GM12875 (cell line): Measurements from ENCODE around the gene SULT1A1.
"Not testable (repeated sequence)": the region's sequence is repeated elsewhere in the genome, so short reads cannot be mapped to it uniquely, and the experiment has no call there.

Experiments
- H3K4me3 ChIP-seq: one replicate; pipeline ENCODE4 v1.5.1; 2011; ENCODE audit warnings: low read depth, low read length, control low read depth
- TF ChIP-seq, protein P1 (sequence below): IDR thresholded peaks from 2 replicates; pipeline ENCODE4 v1.5.1; 2011; ENCODE audit warnings: low read depth, mild to moderate bottlenecking, control low read depth, inconsistent platforms, low read length, moderate library complexity, borderline replicate concordance; ENCODE audit not compliant: insufficient read depth

The SULT1A1 gene

DNA sequence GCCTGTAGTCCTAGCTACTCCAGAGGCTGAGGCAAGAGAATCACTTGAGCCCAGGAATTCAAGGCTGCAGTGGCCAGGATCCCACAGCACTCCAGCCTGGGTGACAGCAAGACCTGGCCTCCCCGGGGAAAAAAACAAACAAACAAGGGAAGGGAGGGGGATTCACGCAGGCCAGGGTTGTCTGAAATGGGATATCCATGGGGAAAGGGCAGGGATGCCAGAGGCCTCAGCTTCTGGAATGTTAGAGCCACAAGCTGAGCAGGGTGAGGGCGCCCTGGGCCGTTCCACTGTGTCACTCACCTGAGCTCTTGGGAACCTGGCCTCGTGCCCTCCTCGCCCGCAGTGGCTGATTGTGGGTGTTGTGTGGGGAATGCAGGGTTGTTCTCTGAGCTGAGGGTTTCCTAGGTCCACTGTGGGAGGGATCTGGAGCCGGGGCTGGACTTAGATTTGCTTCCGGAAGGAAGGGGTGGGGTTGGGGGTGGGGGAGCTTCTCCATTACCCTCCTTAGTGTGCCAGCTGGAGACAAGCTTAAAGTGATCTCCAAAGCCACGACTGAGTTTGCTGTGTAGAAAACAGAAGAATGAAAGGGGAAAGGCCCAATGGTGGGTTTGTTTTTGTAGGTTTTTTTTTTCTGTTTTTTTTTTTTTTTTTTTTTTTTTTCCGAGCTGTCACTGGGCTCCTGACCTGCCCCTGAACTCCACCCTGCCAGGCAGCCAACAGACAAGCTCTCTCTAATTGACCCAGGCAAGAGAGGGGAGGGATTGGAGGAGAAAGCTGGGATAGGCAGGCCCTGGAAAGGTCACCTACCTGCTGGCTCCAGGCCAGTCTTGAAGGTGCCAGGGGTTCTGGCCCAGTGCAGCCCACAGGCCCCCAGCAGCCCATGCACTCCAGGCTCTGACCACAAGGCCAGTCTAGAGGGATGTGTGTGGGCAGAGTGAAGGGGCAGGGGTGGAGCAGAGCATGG lies at the start of gene SULT1A1:
TSS of gene SULT1A1 (minus strand) at position 414 of the 964 bp plus-strand sequence. CDS start 1,189 bp downstream, outside the sequence.
- H3K4me3 ChIP-seq, result no peak within 1 kb of the TSS
- TF ChIP-seq, protein P1, sequence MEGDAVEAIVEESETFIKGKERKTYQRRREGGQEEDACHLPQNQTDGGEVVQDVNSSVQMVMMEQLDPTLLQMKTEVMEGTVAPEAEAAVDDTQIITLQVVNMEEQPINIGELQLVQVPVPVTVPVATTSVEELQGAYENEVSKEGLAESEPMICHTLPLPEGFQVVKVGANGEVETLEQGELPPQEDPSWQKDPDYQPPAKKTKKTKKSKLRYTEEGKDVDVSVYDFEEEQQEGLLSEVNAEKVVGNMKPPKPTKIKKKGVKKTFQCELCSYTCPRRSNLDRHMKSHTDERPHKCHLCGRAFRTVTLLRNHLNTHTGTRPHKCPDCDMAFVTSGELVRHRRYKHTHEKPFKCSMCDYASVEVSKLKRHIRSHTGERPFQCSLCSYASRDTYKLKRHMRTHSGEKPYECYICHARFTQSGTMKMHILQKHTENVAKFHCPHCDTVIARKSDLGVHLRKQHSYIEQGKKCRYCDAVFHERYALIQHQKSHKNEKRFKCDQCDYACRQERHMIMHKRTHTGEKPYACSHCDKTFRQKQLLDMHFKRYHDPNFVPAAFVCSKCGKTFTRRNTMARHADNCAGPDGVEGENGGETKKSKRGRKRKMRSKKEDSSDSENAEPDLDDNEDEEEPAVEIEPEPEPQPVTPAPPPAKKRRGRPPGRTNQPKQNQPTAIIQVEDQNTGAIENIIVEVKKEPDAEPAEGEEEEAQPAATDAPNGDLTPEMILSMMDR, result no peak

DNA sequence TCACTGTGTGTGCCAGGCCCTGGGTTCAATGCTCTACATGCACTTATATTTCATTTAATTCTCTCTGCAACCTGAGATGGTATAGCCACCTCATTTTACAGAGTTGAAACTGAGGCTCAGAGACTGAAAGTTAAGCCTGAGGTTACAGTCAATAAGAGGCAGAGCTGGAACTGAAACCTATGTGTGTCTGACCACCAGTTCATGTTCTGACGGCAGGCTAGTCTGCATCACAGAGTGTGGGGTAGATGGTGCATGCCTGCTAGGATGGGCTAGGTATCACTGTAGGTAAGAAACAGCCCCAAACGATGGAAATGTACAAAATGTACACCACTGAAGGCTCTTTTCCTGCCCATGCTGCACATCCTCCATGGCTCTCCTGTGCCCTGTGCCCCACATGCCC lies 30.1 kb upstream of the SULT1A1 start:
- H3K4me3 ChIP-seq, result not testable (repeated sequence)

DNA sequence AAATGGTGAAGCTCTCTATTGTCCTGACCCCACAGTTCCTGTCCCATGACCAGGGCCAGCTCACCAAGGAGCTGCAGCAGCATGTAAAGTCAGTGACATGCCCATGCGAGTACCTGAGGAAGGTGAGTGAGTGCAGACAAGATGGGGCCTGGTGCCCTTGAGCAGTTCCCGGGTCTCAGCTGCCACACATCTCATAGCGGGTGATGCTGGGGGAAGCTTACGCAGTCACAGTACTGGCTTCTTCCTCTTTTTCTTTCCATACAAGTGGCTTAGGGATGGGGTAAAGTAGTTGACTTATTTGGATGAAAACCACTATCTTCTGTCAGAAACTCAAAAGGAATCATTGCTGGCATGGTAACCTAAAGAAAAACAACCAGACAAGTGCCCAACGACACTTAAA lies 28.5 kb upstream of the SULT1A1 start:
- not testable (repeated sequence) for H3K4me3 ChIP-seq

DNA sequence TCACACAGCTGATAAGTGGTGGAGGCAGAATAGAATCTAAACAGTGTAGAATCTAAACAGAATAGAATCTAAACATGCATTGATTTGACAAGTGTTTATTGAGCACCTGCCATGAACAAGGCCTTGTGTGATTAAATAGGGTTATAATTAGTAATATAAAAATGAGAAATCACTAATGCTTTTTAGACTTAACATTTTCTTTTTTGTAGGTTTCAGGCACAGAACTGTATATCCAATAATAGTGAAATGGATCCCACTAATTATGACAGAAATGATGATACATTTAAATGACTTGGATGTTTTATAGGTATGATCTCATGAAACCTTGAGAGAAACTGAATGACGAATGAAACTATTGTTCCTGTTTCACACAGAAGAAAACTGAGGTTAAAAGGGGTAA lies 27.9 kb upstream of the SULT1A1 start, which contains the start of gene NPIPB8:
TSS of gene NPIPB8 (plus strand) at position 301 of the 400 bp plus-strand sequence. CDS start 296 bp downstream, outside the sequence.
- H3K4me3 ChIP-seq, result not testable (repeated sequence)

DNA sequence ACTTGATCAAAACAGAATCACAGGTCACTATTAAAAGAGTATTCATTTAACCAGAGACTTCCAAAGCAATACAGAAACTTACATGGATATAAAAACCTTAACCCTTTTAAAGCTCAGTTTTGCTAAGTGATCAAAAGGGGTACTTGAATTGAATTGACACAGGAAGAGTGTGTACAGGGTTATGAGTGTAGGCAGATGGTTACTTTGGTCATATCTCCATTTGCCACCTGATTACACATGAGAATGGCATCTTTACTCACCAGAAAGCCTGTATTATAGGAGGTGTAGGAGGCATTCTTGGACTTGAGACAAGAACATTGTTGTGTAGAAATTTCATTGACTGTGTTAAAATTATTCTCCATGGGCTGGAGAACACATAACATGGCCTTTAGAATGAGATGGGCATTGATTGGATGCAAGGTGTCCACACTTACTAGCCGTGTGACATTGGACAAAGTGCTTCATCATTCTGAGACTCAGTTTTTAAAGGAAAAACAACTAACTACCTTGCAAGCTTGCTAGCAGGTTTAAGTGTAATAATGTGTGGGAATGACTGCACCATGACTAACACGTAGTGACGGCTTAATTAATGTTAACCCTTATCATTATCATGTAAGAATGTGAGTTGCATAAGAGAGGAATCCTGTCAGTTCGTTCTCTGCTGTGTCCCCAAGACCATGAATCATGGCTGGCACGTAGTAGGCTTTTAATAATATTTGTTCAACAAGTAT lies 26.4 kb upstream of the SULT1A1 start:
- not testable (repeated sequence) for H3K4me3 ChIP-seq

DNA sequence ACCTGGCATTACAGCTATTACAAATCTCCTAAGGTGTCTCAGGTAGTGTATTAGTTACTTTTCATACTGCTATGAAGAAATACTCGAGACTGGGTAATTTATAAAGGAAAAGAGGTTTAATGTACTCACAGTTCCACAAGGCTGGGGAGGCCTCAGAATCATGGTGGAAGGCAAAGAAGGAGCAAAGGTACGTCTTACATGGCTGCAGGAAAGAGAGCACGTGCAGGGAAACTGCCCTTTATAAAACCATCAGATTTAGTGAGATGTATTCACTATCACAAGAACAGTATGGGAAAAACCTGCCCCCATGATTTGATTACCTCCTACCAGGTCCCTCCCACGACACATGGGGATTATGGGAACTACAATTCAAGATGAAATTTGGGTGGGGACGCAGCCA lies 21.1 kb upstream of the SULT1A1 start:
- H3K4me3 ChIP-seq, result not testable (repeated sequence)

DNA sequence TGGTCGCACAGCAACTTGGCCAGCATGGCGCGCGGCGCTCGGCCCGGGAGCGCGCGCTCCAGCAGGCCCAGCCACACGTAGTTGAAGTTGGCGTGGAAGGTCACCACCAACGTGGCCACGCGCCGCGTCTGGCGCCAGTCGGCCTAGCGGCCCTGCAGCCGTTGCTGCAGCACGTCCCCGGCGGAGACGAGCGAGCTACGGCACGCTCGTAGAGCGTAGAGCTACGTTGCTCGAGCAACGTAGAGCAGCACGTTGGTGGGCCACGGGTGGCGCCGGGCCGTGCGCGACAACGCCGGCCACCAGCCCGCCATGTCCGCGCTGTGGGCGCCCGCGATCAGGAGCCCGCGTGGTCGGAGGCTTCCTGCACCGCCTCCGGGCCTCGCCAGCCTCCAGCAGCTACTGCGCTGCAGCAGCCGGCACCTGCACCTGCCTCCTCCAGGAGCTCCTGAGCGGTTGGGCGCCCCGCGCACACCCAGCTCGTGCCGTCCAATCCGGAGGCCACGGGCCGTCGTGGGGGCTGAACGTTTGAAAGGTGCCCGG lies 13.4 kb upstream of the SULT1A1 start:
- H3K4me3 ChIP-seq, result peak overlapping the region; percentile 26
- TF ChIP-seq, protein P1, result no peak

DNA sequence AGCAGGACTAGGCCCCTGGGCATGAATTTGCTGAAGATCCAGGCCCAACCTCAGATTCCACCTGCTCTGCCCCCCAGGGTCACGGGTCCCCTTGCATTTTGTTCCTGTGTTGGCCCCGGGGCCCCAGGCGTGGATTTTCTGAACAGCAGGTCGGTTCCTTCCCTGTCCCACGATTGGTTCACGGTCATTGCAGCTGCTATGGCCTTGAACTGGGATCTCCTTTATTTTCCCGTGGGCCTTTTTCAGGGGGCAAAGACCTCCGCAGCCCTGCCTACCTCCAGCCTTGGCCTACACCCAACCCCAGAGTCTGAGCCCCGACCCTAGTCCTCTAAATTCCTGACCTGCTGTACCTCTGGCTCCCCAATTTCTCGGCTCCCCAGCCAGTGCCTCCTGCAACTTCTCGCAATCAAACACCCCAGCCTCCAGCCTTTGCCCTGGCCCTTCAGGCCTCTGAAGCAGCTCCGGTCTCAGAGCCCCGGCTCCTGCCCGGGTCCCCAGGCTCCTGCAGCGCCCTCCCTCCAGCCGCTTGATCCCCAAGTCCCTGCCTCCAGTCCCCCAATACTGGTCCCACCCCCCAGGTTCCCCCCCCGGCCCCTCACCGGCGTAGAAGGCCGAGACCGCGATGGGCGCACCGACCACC lies 12.8 kb upstream of the SULT1A1 start:
- not testable (repeated sequence) for H3K4me3 ChIP-seq

DNA sequence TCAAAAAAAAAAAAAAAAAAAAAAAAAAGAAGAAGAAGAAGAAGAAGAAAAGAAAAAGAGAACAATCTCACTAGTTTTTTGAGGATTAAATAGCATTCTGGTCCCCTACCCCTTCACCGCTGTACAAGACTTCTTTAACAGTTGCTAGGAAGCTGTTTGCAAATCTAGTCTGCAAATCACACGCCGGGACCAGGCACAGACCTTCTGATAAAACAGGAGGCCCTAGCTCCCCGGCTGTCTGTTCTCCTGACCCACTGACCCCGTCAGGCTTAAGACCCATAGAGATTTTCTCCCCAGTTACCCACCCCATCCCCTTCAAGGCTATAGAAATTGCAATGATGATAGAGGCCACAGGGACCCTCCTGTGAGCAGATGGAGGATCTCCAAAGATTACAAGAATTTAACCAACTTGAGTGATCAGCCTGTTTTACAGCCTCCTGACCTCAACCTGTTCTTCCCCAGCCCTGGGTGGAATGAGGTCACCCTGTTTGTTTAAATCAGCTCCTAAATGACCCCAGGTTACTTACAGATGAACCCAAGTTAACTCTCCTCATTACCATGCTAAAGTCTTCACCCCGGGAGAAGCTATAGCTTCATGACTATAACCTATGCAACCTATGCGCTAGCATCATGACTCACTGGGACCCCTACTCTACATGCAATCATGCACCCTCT lies 11.8 kb upstream of the SULT1A1 start:
- TF ChIP-seq, protein P1, result no peak
- no peak overlapping the region for H3K4me3 ChIP-seq

DNA sequence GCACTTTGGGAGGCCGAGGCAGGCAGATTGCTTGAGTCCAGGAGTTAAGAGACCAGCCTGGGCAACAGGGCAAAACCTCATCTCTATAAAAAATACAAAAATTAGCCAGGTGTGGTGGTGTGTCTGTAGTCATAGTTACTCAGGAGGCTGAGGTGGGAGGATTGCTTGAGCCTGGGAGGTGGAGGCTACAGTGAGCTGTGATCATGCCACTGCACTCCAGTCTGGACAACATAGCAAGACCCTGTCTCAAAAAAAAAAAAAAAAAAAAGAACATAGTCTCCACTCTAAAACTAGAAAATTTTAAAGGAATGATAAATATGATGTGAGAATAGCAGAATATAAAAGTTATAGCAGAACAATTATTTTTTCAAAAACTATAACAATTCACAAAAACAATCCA lies 10.5 kb upstream of the SULT1A1 start:
- H3K4me3 ChIP-seq, result not testable (repeated sequence)
